Activated CD4-positive, CD25-positive, alpha-beta regulatory T cell treated with anti-CD3 and anti-CD28 coated beads, Interleukin-2, amount 50 U/mL, for 16 hours (primary cell): ENCODE measurements around the gene C1orf226.
"Not testable (repeated sequence)": the region's sequence is repeated elsewhere in the genome, so short reads cannot be mapped to it uniquely, and the experiment has no call there.

Experiments used
- DNase-seq: peaks from one replicate; pipeline ENCODE4 v3.0.0-alpha.2; 2020; ENCODE audit warnings: low read depth, low spot score

Gene C1orf226

DNA sequence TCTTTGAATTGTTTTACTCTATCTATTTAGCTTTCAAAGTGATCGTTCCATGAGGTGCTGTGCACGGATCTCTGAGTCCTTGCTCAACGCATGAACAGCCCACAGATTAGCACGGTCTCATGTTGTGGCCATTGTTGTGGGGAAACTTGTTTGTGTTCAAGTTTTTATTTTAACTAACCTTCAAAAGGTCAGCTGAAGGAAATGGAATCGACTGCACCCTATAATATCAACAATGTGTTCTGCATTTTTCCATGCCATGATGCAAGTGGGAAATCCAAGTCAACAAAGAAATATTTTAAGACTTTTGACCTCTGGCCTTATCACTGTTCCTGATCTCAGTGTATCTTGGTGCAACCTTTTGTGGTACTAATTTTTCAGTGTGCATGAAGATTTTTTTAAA is 24.3 kb downstream of the C1orf226 start:
- DNase-seq: no peak

- DNase-seq: no peak
These were observed 25.3 kb downstream of the C1orf226 start for GRCh38 chr1:162406811-162407210.

- DNase-seq: no peak
These were observed 26.0 kb downstream of the C1orf226 start for GRCh38 chr1:162407539-162407938.

DNA sequence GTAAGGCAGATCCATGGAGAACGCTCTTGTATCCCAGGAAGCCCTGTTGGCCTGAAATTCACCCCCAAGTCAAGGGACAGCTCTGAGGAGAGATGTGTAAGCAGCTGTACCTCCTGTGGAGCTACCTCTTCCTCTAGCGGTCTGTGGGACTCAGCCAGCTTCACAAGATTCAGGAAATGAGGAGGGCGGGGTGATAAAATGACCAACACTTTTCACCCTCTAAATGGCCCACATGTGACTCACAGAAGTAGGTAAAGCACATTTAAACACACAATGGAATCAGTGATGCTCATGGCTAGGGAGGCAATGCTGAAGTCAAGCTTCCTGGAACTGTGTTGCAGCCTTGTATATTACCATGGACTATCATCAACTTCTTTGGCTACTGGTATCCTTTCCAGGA is 30.5 kb downstream of the C1orf226 start, which contains the start of gene SH2D1B:
TSS of gene SH2D1B (minus strand) at position 135 of the 400 bp plus-strand sequence. CDS start at position 15, 120 bp downstream.
- DNase-seq: no peak

DNA sequence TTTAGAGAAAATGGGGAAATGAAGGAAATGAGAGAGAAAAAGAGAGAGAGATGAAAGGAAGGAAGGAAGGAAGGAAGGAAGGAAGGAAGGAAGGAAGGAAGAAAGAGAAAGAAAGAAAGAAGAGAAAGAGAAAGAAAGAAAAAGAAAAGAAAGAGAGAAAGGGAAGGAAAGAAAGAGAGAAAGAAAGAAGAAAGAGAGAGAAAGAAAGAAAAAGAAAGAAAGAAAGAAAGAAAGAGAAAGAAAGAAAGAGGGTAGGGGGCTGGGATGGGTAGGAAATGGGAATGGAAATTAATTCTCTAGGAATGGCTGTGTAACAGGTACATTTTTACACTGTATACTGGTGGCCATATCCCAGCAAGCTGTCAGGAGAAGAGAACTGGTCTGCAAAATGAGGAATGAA is 34.7 kb downstream of the C1orf226 start:
- no peak for DNase-seq

DNA sequence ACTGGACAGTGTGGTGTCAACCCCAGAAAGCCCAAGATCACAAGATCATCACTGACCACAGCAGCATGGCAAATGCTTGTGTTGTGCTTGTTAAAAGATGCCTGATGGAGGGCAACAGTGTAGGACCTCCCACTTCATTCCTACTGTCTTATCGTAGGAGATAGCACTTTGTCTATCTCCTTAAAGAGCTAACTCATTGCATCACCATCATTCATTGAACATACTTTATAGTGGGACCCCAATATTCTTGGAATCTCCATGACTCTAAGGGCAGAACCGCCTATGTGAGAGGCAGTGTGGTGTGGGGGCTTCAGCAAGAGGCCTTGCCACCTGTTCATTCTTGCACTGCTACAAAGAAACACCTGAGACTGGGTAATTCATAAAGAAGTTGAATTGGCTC is 35.4 kb downstream of the C1orf226 start:
- DNase-seq: no peak

- no peak for DNase-seq
These were observed 36.1 kb downstream of the C1orf226 start for GRCh38 chr1:162417650-162418049.

- not testable (repeated sequence) for DNase-seq
These were observed 37.1 kb downstream of the C1orf226 start for GRCh38 chr1:162418584-162418983.

GRCh38 chr1:162419450-162419931 is 38.0 kb downstream of the C1orf226 start:
- not testable (repeated sequence) for DNase-seq

DNA sequence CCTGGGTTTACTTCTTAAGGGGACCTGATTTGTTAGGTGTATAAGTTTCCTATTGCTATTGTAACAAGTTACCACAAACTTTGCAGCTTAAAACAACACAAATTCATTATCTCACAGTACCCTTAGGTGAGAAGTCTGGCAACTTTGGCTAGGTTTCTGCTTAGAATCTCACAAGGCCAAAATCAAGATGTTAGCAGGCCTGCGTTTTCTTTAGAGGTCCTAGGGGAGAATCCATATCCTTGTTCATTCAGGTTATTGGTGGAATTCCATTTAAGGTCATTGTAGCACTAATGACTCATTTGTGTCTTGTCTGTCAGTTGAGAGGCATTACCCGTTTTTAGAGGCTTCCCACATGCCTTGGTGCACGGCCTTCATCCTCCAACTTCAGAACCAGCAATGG is 38.6 kb downstream of the C1orf226 start:
- DNase-seq: no peak

DNA sequence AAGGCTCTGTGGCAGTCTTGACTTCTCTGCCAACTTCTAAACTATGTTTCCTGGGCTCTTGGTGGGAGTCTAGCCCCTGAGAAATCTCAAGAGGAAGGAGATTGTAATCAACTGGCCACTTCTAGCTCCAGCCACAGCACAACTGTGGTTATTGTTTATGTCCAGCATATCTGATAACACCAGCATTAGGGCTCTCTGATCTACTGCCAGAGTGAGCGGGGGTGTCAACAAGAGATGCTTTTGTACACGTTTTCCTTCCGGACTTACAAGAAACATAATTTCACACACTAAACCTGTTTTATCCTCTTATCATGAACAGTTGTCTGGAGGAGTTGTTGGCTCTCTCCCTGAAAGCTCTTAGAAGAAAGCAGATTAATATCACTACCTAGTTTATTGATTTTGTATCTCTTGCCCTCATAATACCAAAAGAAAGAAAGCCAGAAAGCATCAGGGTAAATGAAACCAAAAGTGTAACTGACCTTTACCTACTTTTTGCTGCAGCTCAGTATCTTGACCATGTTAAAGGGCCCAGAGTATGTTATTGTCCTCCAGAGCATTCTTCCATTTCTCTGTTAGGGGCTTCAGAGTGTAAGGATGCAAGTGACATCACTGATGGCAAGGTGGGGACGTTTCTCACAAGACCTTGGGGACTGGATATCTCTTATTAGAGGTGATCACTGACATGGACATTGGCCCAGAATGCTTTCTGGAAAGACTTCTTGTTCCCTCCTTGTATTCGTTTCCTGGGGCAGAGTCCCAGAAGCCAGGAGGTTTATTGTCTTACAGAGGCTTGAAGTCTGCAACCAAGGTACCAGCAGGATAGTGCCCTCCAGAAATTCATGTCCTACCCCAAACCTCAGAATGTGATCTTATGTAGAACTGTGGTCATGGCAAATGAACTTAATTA is 40.0 kb downstream of the C1orf226 start:
- no peak for DNase-seq

- DNase-seq: no peak
These were observed 41.3 kb downstream of the C1orf226 start for GRCh38 chr1:162422662-162423375.

- DNase-seq: no peak
These were observed 49.1 kb downstream of the C1orf226 start for GRCh38 chr1:162430583-162430982.

DNA sequence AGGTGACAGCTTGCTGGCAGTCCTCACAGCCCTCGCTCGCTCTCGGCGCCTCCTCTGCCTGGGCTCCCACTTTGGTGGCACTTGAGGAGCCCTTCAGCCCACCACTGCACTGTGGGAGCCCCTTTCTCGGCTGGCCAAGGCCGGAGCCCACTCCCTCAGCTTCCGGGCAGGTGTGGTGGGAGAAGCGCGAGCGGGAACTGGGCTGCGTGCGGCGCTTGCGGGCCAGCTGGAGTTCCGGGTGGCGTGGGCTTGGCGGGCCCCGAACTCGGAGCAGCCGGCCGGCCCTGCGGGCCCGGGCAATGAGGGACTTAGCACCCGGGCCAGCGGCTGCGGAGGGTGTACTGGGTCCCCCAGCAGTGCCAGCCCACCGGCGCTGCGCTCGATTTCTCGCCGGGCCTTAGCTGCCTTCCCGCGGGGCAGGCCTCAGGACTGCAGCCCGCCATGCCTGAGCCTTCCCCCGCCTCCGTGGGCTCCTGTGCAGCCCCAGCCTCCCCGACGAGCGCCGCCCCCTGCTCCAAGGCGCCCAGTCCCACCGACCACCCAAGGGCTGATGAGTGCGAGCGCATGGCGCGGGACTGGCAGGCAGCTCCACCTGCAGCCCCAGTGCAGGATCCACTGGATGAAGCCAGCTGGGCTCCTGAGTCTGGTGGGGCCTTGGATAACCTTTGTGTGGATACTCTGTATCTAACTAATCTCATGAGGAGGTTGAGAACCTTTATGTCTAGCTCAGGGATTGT is 51.6 kb downstream of the C1orf226 start:
- not testable (repeated sequence) for DNase-seq
